H1 (cell line): Measurements from ENCODE around the gene BDKRB1. TPM values are rescaled to one million over a fixed set of nuclear protein-coding genes. Genes with fewer than 3 reads are reported as not detected.

ENCODE experiments used
- CTCF ChIA-PET: fragments of 300-600 bp; sonication (Branson Sonifier 250); formaldehyde crosslinking; loops from one replicate; lab custom pipeline; 2021; ENCODE audit not compliant: partially characterized antibody; lab: Charles Lee
- POLR2A ChIA-PET: fragments of 300-600 bp; sonication (Branson Sonifier 250); formaldehyde crosslinking; loops from one replicate; lab custom pipeline; 2021; ENCODE audit warnings: inconsistent platforms; ENCODE audit not compliant: partially characterized antibody; lab: Charles Lee
- DNase-seq, 2 experiments: peaks; one replicate each; pipeline versions ENCODE4 v3.0.0 to v3.0.0-alpha.2; 2010 to 2022; ENCODE audit warnings: low spot score in 2 of 2, low read depth in 1 of 2, mixed read lengths in 1 of 2
- FAIRE-seq: peaks from 2 replicates; lab custom pipeline; 2011; peaks lifted over from hg19 to GRCh38; lab: Jason Lieb, UNC
- H2AFZ ChIP-seq: 2 replicates; pipeline ENCODE4 v1.8.1; 2012; ENCODE audit warnings: low read length, inconsistent platforms
- H2AK5ac ChIP-seq: 2 replicates; pipeline ENCODE4 v1.6.1; 2013; ENCODE audit warnings: low read depth, low read length
- H2BK120ac ChIP-seq: replicated peaks from 2 replicates; pipeline ENCODE3; 2013; ENCODE audit warnings: low read depth, low read length, inconsistent platforms
- H2BK12ac ChIP-seq: 2 replicates; pipeline ENCODE4 v1.6.1; 2013; ENCODE audit warnings: low read depth, low read length
- H2BK15ac ChIP-seq: 2 replicates; pipeline ENCODE4 v1.6.1; 2013; ENCODE audit warnings: low read length
- H2BK20ac ChIP-seq: 2 replicates; pipeline ENCODE4 v1.6.1; 2013; ENCODE audit warnings: low read length
- H2BK5ac ChIP-seq: 2 replicates; pipeline ENCODE4 v1.6.1; 2013; ENCODE audit warnings: low read depth, low read length
- H3K14ac ChIP-seq: 2 replicates; pipeline ENCODE4 v1.6.1; 2013; ENCODE audit warnings: inconsistent platforms; ENCODE audit not compliant: insufficient read length
- H3K18ac ChIP-seq: 2 replicates; pipeline ENCODE4 v1.6.1; 2013; ENCODE audit warnings: low read length; ENCODE audit errors: extremely low read depth
- H3K23ac ChIP-seq: 2 replicates; pipeline ENCODE4 v1.6.1; 2013; ENCODE audit warnings: inconsistent platforms; ENCODE audit not compliant: insufficient read length
- H3K23me2 ChIP-seq: 2 replicates; pipeline ENCODE4 v1.6.1; 2013; ENCODE audit warnings: low read depth, low read length
- H3K27ac ChIP-seq: 2 replicates; pipeline ENCODE4 v1.6.1; 2011; ENCODE audit warnings: low read depth, low read length, inconsistent platforms
- H3K27me3 ChIP-seq, 4 experiments: replicated peaks in 1 of 4; 1 replicate in 1 of 4; 2 replicates in 3 of 4; pipeline versions ENCODE4 v1.6.1 to v1.8.1; 2011 to 2013; ENCODE audit warnings: low read length in 3 of 4, mild to moderate bottlenecking in 3 of 4, inconsistent platforms in 2 of 4, mixed read lengths in 2 of 4, moderate library complexity in 1 of 4; ENCODE audit not compliant: control insufficient read depth in 3 of 4, insufficient read depth in 3 of 4; ENCODE audit errors: extremely low read depth in 1 of 4
- H3K36me3 ChIP-seq, 4 experiments: 2 replicates each; pipeline versions ENCODE4 v1.6.1 to v1.8.1; 2011 to 2013; ENCODE audit warnings: mild to moderate bottlenecking in 4 of 4, low read length in 3 of 4, moderate library complexity in 2 of 4, control low read depth in 1 of 4, inconsistent platforms in 1 of 4; ENCODE audit not compliant: insufficient read depth in 4 of 4, control insufficient read depth in 2 of 4
- H3K4ac ChIP-seq: replicated peaks from 2 replicates; pipeline ENCODE3; 2013; ENCODE audit warnings: low read length, low read depth, mixed read lengths, inconsistent platforms; ENCODE audit not compliant: insufficient read length
- H3K4me1 ChIP-seq, 4 experiments: replicated peaks in 1 of 4; 1 replicate in 1 of 4; 2 replicates in 3 of 4; pipeline versions ENCODE4 v1.6.1 to v1.8.1; 2011 to 2013; ENCODE audit warnings: low read length in 3 of 4, inconsistent platforms in 2 of 4, mixed read lengths in 1 of 4; ENCODE audit not compliant: insufficient read depth in 4 of 4, control insufficient read depth in 3 of 4
- H3K4me2 ChIP-seq, 2 experiments: 2 replicates each; pipeline versions ENCODE4 v1.6.1 to v1.8.1; 2011 to 2013; ENCODE audit warnings: low read depth in 2 of 2, low read length in 2 of 2, control low read depth in 1 of 2, inconsistent platforms in 1 of 2, mild to moderate bottlenecking in 1 of 2; ENCODE audit not compliant: insufficient read depth in 1 of 2
- H3K4me3 ChIP-seq, 4 experiments: fragments of 200-600, 300-600 bp in 1 of 4; sonication (generic), shearing (Covaris generic), sonication (Bioruptor Twin) in 1 of 4; 2 replicates each; pipeline versions ENCODE4 v1.5.1 to v1.8.1; 2011 to 2016; ENCODE audit warnings: low read length in 4 of 4, low read depth in 3 of 4, control low read depth in 2 of 4, inconsistent platforms in 2 of 4, mild to moderate bottlenecking in 2 of 4, mixed read lengths in 1 of 4, moderate library complexity in 1 of 4; ENCODE audit not compliant: insufficient read depth in 2 of 4; ENCODE audit errors: extremely low read depth in 1 of 4
- H3K56ac ChIP-seq: replicated peaks from 2 replicates; pipeline ENCODE3; 2013; ENCODE audit warnings: low read depth, mild to moderate bottlenecking, mixed read lengths, low read length, inconsistent platforms; ENCODE audit not compliant: insufficient read length
- H3K79me1 ChIP-seq: 2 replicates; pipeline ENCODE4 v1.6.1; 2013; ENCODE audit warnings: low read depth, low read length, control low read depth
- H3K79me2 ChIP-seq, 2 experiments: 2 replicates each; pipeline versions ENCODE4 v1.6.1 to v1.8.1; 2012 to 2013; ENCODE audit warnings: low read length in 2 of 2, mild to moderate bottlenecking in 2 of 2, inconsistent platforms in 1 of 2; ENCODE audit not compliant: insufficient read depth in 2 of 2, control insufficient read depth in 1 of 2
- H3K9ac ChIP-seq, 4 experiments: replicated peaks in 1 of 4; 1 replicate in 1 of 4; 2 replicates in 3 of 4; pipeline versions ENCODE4 v1.6.1 to v1.8.1; 2011 to 2013; ENCODE audit warnings: low read depth in 3 of 4, low read length in 3 of 4, control low read depth in 2 of 4, mild to moderate bottlenecking in 2 of 4, moderate library complexity in 2 of 4, inconsistent platforms in 1 of 4; ENCODE audit errors: extremely low read depth in 1 of 4
- H3K9me3 ChIP-seq, 2 experiments: 2 replicates each; pipeline versions ENCODE4 v1.6.1 to v1.8.1; 2012 to 2013; ENCODE audit warnings: mild to moderate bottlenecking in 2 of 2, moderate library complexity in 2 of 2, control low read depth in 1 of 2, inconsistent platforms in 1 of 2, low read depth in 1 of 2, low read length in 1 of 2, mixed read lengths in 1 of 2; ENCODE audit not compliant: insufficient read depth in 2 of 2
- H4K20me1 ChIP-seq, 2 experiments: replicated peaks in 1 of 2; 2 replicates each; pipeline versions ENCODE3 to v1.8.1; 2011 to 2013; ENCODE audit warnings: inconsistent platforms in 2 of 2, low read length in 2 of 2, mild to moderate bottlenecking in 1 of 2; ENCODE audit not compliant: insufficient read depth in 2 of 2, control insufficient read depth in 1 of 2
- H4K5ac ChIP-seq: 2 replicates; pipeline ENCODE4 v1.6.1; 2013; ENCODE audit warnings: low read length, low read depth, mixed read lengths, inconsistent platforms; ENCODE audit not compliant: insufficient read length
- H4K8ac ChIP-seq: 2 replicates; pipeline ENCODE4 v1.8.0; 2013; ENCODE audit warnings: mild to moderate bottlenecking, moderate library complexity, low read length, inconsistent platforms; ENCODE audit not compliant: insufficient read depth; ENCODE audit errors: extremely low read depth
- H4K91ac ChIP-seq: replicated peaks from 2 replicates; pipeline ENCODE3; 2013; ENCODE audit warnings: low read length, mixed read lengths, inconsistent platforms; ENCODE audit not compliant: insufficient read length
- ASH2L ChIP-seq: fragments of 200-600, 300-600 bp; sonication (generic); IDR thresholded peaks from one replicate; pipeline ENCODE4 v1.7.1; 2017; ENCODE audit warnings: low read length
- BACH1 ChIP-seq: IDR thresholded peaks from 2 replicates; pipeline ENCODE4 v1.6.1; 2012; ENCODE audit warnings: low read length, improper control_type of control experiment
- BCL11A ChIP-seq, 2 experiments: IDR thresholded peaks; one replicate each; pipeline ENCODE4 v1.6.1; 2011; ENCODE audit warnings: low read depth in 2 of 2, low read length in 2 of 2, mild to moderate bottlenecking in 2 of 2
- BRCA1 ChIP-seq: IDR thresholded peaks from 2 replicates; pipeline ENCODE4 v1.6.1; 2012; ENCODE audit warnings: low read depth, low read length, improper control_type of control experiment
- CTBP2 ChIP-seq: IDR thresholded peaks from 2 replicates; pipeline ENCODE4 v1.7.0; 2011; ENCODE audit warnings: borderline replicate concordance, mild to moderate bottlenecking, moderate library complexity, mixed read lengths, low read length; ENCODE audit not compliant: insufficient read depth, insufficient read length
- EGR1 ChIP-seq: IDR thresholded peaks from 2 replicates; pipeline ENCODE4 v1.6.1; 2011; ENCODE audit warnings: low read depth, low read length, borderline replicate concordance
- EP300 ChIP-seq, 2 experiments: IDR thresholded peaks; 1 replicate in 1 of 2; 2 replicates in 1 of 2; pipeline ENCODE4 v1.6.1; 2011 to 2012; ENCODE audit warnings: low read depth in 2 of 2, low read length in 2 of 2, mild to moderate bottlenecking in 2 of 2, borderline replicate concordance in 1 of 2, inconsistent platforms in 1 of 2, moderate library complexity in 1 of 2
- HDAC2 ChIP-seq, 2 experiments: fragments of 300-600 bp in 1 of 2; sonication (generic) in 1 of 2; IDR thresholded peaks; 2 replicates each; pipeline ENCODE4 v1.6.1; 2011 to 2012; ENCODE audit warnings: low read depth in 2 of 2, low read length in 2 of 2, mild to moderate bottlenecking in 2 of 2, moderate library complexity in 2 of 2, borderline replicate concordance in 1 of 2, inconsistent platforms in 1 of 2
- KDM1A ChIP-seq: fragments of 200-600, 300-600 bp; sonication (generic); IDR thresholded peaks from 2 replicates; pipeline ENCODE4 v1.7.1; 2016; ENCODE audit warnings: mild to moderate bottlenecking, low read length, borderline replicate concordance
- MAFK ChIP-seq: IDR thresholded peaks from 2 replicates; pipeline ENCODE4 v1.6.1; 2012; ENCODE audit warnings: low read depth, mild to moderate bottlenecking, improper control_type of control experiment, low read length
- RFX5 ChIP-seq: IDR thresholded peaks from 2 replicates; pipeline ENCODE4 v1.6.1; 2011; ENCODE audit warnings: low read depth, low read length, improper control_type of control experiment, borderline replicate concordance
- RNF2 ChIP-seq: fragments of 200-900, 300-1000 bp; sonication (generic); IDR thresholded peaks from 2 replicates; pipeline ENCODE4 v1.7.1; 2016; ENCODE audit warnings: borderline replicate concordance, low read depth, mild to moderate bottlenecking, antibody characterized with exemption, low read length; ENCODE audit not compliant: poor library complexity, severe bottlenecking; ENCODE audit errors: missing control alignments
- TAF7 ChIP-seq: optimal IDR thresholded peaks from 2 replicates; pipeline ENCODE3; 2011; ENCODE audit warnings: low read depth, mild to moderate bottlenecking, inconsistent platforms, low read length, moderate library complexity, borderline replicate concordance
- WGBS, 2 experiments: shearing (Covaris generic) in 1 of 2; methylation state at CpG; one replicate each; pipeline versions ENCODE4 v1.1.6 to v1.1.7; 2013 to 2015; ENCODE audit warnings: low lambda C conversion rate in 2 of 2, mixed read lengths in 2 of 2, inconsistent platforms in 1 of 2, low coverage in 1 of 2, missing lambda C conversion rate in 1 of 2; ENCODE audit not compliant: insufficient replicate concordance in 2 of 2, insufficient coverage in 1 of 2, insufficient read length in 1 of 2; ENCODE audit errors: extremely low coverage in 1 of 2, missing lambda C conversion rate in 1 of 2; 5-methylcytosine and 5-hydroxymethylcytosine counted together
- polyA plus RNA-seq, 7 experiments: library from polyadenylated mRNA; depleted of rRNA in 3 of 7; stranded (reverse) in 5 of 7; unstranded in 2 of 7; fragments of >200 nt in 5 of 7; fragments of 200-250 nt in 2 of 7; gene quantifications; 1 replicate in 5 of 7; 2 replicates in 1 of 7; 4 replicates in 1 of 7; pipeline versions ENCODE4 v1.2.1 to v1.2.3, GENCODE V29; 2011 to 2013; ENCODE audit warnings: missing spikeins in 2 of 7, mixed read lengths in 2 of 7
- total RNA-seq: library from RNA; stranded (reverse); fragmentation: NEBNext Ultra II Directional; extraction: Animal tissue kit (Norgen Biotek cat#: 25700); gene quantifications from 2 replicates; pipeline ENCODE4 v1.2.1, GENCODE V29; 2021

Gene BDKRB1
- total and polyA plus RNA-seq, 2 of the 8 experiments (the other 6 are each of a cell fraction or from before 2014, with no cell fraction given) = 0.27 TPM; not detected in 1

DNA sequence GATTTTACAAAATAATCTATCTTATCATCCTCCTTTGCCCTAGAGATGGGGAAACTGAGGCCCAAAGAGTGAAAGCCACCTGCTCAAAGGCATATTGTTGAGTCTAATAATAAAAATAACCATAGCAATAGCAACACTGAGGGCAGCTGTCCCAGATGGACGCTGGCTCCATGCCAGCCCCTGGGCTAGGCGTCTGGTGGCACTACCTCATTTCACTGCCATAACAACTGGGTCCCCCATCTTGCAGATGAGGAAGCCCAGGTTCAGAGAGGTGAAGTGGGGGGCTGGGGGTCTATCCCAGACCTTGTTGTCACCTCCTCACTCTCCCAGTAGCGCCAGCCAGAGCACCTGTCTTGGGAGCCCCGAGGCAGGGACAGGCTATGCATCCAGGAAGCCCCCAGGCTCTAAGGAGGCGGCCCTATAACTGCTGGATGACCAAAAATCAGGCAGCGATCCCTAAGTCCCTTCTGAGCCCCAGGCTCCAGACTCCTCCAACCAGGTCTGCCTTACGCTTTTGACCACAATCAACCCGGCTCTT lies 38.6 kb upstream of the BDKRB1 start:
- no peaks in the 10 kb centered on the region for H3K36me3 ChIP-seq
- H2BK12ac ChIP-seq = no peak overlapping the region
- no peak overlapping the region for H2BK15ac ChIP-seq
- no peaks in the 10 kb centered on the region for H3K79me2 ChIP-seq
- ChIA-PET POLR2A (no interaction called here), CTCF (interaction anchor here (0.6 to 2.1 kb wide), 3 partner anchors 17 to 663 kb away, joined by 3 to 9 read pairs (median 3); no protein-coding TSS in a partner anchor)
- FAIRE-seq (no peak), DNase-seq (no peak)
- H4K5ac ChIP-seq = no peak overlapping the region
- no peak overlapping the region for H3K4ac ChIP-seq
- no peak overlapping the region for H3K18ac ChIP-seq
- H4K91ac ChIP-seq = no peak overlapping the region
- no peaks in the 10 kb centered on the region for H3K27me3 ChIP-seq
- WGBS, 2 experiments = 86% methylated on average over 8 of the region's 8 CpGs; no CpG with 5 or more reads in 1 of the 2 experiments
- no peak overlapping the region for H2BK120ac ChIP-seq
- H3K56ac ChIP-seq = no peak overlapping the region
- H2BK5ac ChIP-seq = no peak overlapping the region
- H2AK5ac ChIP-seq = no peak overlapping the region
- no peaks in the 10 kb centered on the region for H3K4me1 ChIP-seq
- no peaks in the 10 kb centered on the region; a peak in 1 of 4 replicates for H3K9me3 ChIP-seq
- H3K9ac ChIP-seq = no peak overlapping the region
- no peak overlapping the region for H4K8ac ChIP-seq
- no peak overlapping the region for H3K14ac ChIP-seq
- no peak overlapping the region for H2BK20ac ChIP-seq
- peaks cover 0 to 2% of the 10 kb centered on the region in 2 experiments for H4K20me1 ChIP-seq
- H3K4me3 ChIP-seq = no peak overlapping the region
- H3K79me1 ChIP-seq = no peaks in the 10 kb centered on the region
- no peak overlapping the region for H3K27ac ChIP-seq
- no peaks in the 10 kb centered on the region for H3K23me2 ChIP-seq
- H3K23ac ChIP-seq = no peak overlapping the region
- no peak overlapping the region for H2AFZ ChIP-seq
- no peak overlapping the region for H3K4me2 ChIP-seq
- TF ChIP-seq RNF2 (no peak), KDM1A (no peak), BRCA1 (no peak), RFX5 (no peak), CTBP2 (no peak), BCL11A (IDR thresholded peaks at IDR 0.05; ENCODE audit: low read depth in 2 of 2, low read length in 2 of 2) (no peak), BACH1 (no peak), TAF7 (no peak), EGR1 (no peak), MAFK (no peak), HDAC2 (IDR thresholded peaks at IDR 0.05; ENCODE audit: borderline replicate concordance in 1 of 2, low read depth in 2 of 2, low read length in 2 of 2) (no peak), ASH2L (no peak), EP300 (IDR thresholded peaks at IDR 0.05; ENCODE audit: borderline replicate concordance in 1 of 2, low read depth in 2 of 2, low read length in 2 of 2) (no peak)
